Gastroesophageal sphincter (tissue), 4 donors: ENCODE measurements around the gene TESMIN. TPM values are rescaled to one million over a fixed set of nuclear protein-coding genes. Genes with fewer than 3 reads are reported as not detected.

Experiments used
- ATAC-seq: fragments of 150-250 bp; one replicate; pipeline ENCODE4 v1.9.1; 2016; ENCODE audit warnings: mild to moderate bottlenecking, moderate library complexity
- H3K27ac ChIP-seq, 4 donors: fragments of 200-600 bp; sonication (generic) in 3 of 4; 1 replicate in 3 of 4; 2 replicates in 1 of 4; pipeline ENCODE4 v1.5.1; 2016 to 2019
- H3K27me3 ChIP-seq: fragments of 200-600 bp; sonication (generic); one replicate; pipeline ENCODE4 v1.5.1; 2019
- H3K36me3 ChIP-seq, 2 donors: fragments of 200-600 bp; sonication (generic); one replicate each; pipeline ENCODE4 v1.5.1; 2019; ENCODE audit warnings: control low read depth in 1 of 2
- H3K4me1 ChIP-seq, 3 donors: fragments of 200-600 bp; sonication (generic); 1 replicate in 2 of 3; 2 replicates in 1 of 3; pipeline ENCODE4 v1.5.1; 2016 to 2019; ENCODE audit warnings: control low read depth in 2 of 3
- H3K4me3 ChIP-seq, 2 donors: fragments of 200-600 bp; sonication (generic); one replicate each; pipeline ENCODE4 v1.5.1; 2019; ENCODE audit warnings: mild to moderate bottlenecking in 1 of 2, moderate library complexity in 1 of 2
- H3K9me3 ChIP-seq, 3 donors: fragments of 200-600 bp; sonication (generic); one replicate each; pipeline ENCODE4 v1.5.1; 2017 to 2019; ENCODE audit warnings: control low read depth in 2 of 3
- CTCF ChIP-seq, 4 experiments: fragments of 200-600 bp in 2 of 4; fragments of 450-650 bp in 2 of 4; sonication (generic) in 1 of 4; IDR thresholded peaks; one replicate each; pipeline ENCODE4 v1.5.1; 2017 to 2019; ENCODE audit warnings: antibody characterized with exemption in 4 of 4, mild to moderate bottlenecking in 2 of 4, moderate library complexity in 2 of 4
- EP300 ChIP-seq: sonication (generic); formaldehyde crosslinking; IDR thresholded peaks from one replicate; pipeline ENCODE4 v1.6.1; 2017; ENCODE audit warnings: antibody characterized with exemption, mild to moderate bottlenecking
- POLR2A ChIP-seq, 2 donors: fragments of 450-650 bp; IDR thresholded peaks; one replicate each; pipeline ENCODE4 v1.6.1; 2017; ENCODE audit warnings: antibody characterized with exemption in 2 of 2, mild to moderate bottlenecking in 2 of 2, moderate library complexity in 1 of 2
- POLR2AphosphoS5 ChIP-seq: sonication (generic); formaldehyde crosslinking; IDR thresholded peaks from one replicate; pipeline ENCODE4 v1.6.1; 2017; ENCODE audit warnings: antibody characterized with exemption
- whole genome bisulfite sequencing, 2 donors: methylation state at CpG; one replicate each; pipeline ENCODE4 v1.1.5; 2018; ENCODE audit warnings: low coverage in 1 of 2; 5-methylcytosine and 5-hydroxymethylcytosine counted together
- total RNA-seq, 4 donors: library from RNA; depleted of rRNA; stranded (reverse); fragments of >200 nt; gene quantifications; one replicate each; pipeline ENCODE4 v1.1.0, GENCODE V29; 2016

TESMIN gene
- total RNA-seq, 4 donors from 2014 or later = 0.12 to 0.54 (median 0.27) TPM; not detected in 1

GRCh38 chr11:68658661-68659060 is 92.7 kb downstream of the TESMIN start:
- Histone ChIP-seq H3K4me3 (no peak overlapping the region), H3K36me3 (no peaks in the 10 kb centered on the region), H3K27ac (no peak overlapping the region), H3K27me3 (peaks cover 22% of the 10 kb centered on the region), H3K9me3 (peaks cover 0 to 22% (median 0%) of the 10 kb centered on the region in 3 donors), H3K4me1 (peaks cover 0 to 10% (median 0%) of the 10 kb centered on the region in 3 donors)
- ATAC-seq = no peak
- TF ChIP-seq CTCF (IDR thresholded peaks at IDR 0.05) (no peak), EP300 (no peak), POLR2A (IDR thresholded peaks at IDR 0.05) (no peak), POLR2AphosphoS5 (no peak)
- WGBS, 2 donors = 60 to 63% methylated on average over 1 to 12 of the region's 13 CpGs

- 100% methylated on average over 1 to 3 of the region's 8 CpGs for WGBS, 2 donors
- no peak overlapping the region for H3K27ac ChIP-seq
Measured at GRCh38 chr11:68658097-68658496, 93.2 kb downstream of the TESMIN start.

More at GRCh38 chr11:68658097-68658496, 93.2 kb downstream of the TESMIN start:
- Histone ChIP-seq H3K27me3 (peaks cover 22% of the 10 kb centered on the region), H3K9me3 (peaks cover 0 to 22% (median 0%) of the 10 kb centered on the region in 3 donors), H3K36me3 (no peaks in the 10 kb centered on the region), H3K4me1 (peaks cover 0 to 10% (median 0%) of the 10 kb centered on the region in 3 donors), H3K4me3 (no peak overlapping the region)
- TF ChIP-seq POLR2A (IDR thresholded peaks at IDR 0.05) = no peak
- no peak for TF ChIP-seq POLR2AphosphoS5
- no peak for TF ChIP-seq EP300
- no peak for TF ChIP-seq CTCF (IDR thresholded peaks at IDR 0.05)
- ATAC-seq = no peak

Other genes starting within 250 kb of the TESMIN start
- gene GAL, start 67.0 kb downstream of the TESMIN start, total RNA-seq = 10 to 100 TPM in 1 of 4 donors, 1 to 10 TPM in 2, not detected in 1; 2.9 to 10.6 (median 4.7) TPM
- gene CPT1A, start 90.4 kb upstream of the TESMIN start, total RNA-seq = 100 to 1,000 TPM in 1 of 4 donors, 10 to 100 TPM in 3; 33.4 to 103 (median 74.7) TPM
- gene MRPL21, start 152.3 kb upstream of the TESMIN start, total RNA-seq = 10 to 100 TPM; 40.4 to 70.0 (median 52.8) TPM
- gene IGHMBP2, start 152.4 kb upstream of the TESMIN start, total RNA-seq = 10 to 100 TPM; 20.9 to 31.8 (median 24.9) TPM
- gene MRGPRD, start 229.5 kb upstream of the TESMIN start, total RNA-seq = 1 to 10 TPM in 2 of 4 donors, not detected in 2; 2.9 to 5.4 TPM